ENCODE data around the gene FGF22.
"Not testable (repeated sequence)": the region's sequence is repeated elsewhere in the genome, so short reads cannot be mapped to it uniquely, and the experiment has no call there.

Gene FGF22

GRCh38 chr19:639253-640160 is at the start of gene FGF22:
FGF22 (plus strand) TSS chr19:639879; CDS start chr19:639926, 47 bp downstream.
- DNase-seq, result peak; percentile 92

DNA sequence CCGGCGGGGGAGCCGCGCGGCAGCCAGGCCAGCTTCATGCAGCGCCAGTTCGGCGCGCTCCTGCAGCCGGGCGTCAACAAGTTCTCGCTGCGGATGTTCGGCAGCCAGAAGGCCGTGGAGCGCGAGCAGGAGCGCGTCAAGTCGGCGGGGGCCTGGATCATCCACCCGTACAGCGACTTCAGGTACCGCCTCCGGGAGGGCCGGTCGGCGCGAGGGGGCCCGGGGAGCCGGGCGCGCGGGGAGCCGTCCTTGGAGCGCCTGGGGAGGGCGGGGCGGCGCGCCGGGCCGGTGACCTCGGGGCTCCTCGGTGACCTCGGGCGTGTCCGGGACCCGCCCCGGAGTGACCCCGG is 49.3 kb upstream of the FGF22 start:
- DNase-seq, result no peak

DNA sequence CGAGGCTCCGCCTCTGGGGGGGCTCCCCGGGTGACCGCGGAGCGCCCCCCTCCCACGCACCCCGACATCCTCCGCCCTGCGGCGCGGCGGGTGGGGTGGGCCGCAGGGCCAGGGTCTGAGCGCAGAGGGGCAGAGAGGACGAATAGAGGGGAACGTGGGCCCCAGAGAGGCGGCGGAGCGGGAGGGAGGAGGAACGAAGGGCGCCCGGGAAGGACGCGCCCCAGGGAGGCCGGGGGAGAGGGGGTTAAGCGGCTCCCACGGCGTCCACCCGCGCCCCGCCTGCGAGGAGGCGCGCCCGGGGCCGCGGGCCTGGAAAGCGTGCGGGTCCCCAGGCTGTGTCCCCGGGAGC is 49.0 kb upstream of the FGF22 start:
- DNase-seq, result no peak

DNA sequence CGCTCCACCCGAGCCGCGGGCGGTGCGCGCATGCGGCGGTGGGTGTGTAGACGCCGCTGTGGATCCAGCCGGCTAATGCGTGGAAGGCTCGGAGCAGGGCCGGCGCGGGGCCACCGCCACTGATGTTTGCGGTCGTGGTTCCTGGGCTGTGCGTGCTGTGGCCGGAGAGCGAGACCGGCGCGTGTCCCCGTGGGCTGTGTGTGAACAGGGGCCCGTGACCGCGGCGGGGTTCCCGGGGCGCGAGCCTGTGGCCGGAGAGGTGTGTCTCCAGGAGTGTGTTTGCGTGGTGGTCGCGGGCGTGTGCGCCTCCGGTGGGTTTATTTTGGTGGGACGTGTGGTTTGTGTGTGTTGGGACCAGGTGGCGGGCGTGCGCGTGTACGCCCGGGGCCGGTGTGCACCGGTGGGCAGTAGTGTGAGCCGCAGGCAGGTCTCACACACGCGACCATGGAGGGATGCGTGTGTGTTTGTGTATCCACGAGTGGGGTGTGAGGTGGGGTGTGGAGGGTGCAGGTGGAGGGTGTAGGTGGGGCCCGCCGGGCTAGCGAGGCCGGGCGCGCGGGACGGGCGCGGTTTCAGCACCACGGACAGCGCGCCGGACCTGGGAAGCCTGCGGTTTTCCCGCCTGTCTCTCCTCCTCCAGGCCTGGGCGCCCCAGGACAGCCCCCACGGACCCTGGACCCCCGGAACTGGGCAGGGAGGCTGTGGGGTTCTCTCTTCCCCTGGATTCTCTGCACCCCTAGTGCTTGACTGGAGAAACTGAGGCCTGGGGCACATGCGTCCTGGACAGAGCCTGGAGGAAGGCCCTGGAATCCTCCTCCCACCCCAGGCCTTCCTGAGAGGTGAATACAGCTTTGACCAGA is 48.4 kb upstream of the FGF22 start:
- DNase-seq, result no peak

DNA sequence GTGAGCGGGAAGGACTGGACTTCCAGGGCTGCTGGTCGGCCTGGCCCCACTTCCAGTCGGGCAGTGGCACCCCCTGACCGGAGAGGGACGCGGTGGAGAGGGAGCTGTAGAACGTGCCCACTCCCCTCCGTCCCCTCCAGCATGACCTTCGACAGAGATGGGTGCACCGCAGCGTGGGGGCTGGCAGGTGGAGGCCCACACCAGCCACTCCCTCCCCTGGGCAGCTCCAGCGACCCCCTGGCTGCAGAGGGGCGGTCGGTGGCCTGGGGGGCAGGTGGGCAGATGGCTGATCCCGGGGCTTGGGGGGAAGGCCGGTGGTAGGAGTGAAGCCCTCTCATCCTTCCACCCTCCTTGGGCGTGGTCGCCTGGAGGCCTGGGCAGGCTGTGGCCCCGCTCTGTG is 47.6 kb upstream of the FGF22 start:
- DNase-seq, result no peak

DNA sequence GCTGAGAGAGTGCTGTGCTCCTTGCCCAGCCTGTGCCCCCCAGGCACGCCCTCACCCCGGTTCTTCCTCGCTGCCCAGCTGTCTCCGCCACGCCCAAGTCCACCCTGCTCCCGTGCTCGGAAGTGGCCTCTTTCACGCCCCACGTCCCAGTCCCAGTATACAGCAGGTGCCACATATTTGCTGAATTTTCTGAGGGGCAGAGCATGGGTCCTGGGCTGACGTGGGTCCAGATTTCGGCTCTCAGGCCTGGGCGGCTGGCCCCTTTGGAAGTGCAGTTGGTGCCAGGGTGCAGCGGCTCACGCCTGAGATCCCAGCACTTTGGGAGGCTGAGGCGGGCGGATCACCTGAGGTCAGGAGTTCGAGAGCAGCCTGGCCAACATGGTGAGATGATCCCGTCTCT is 46.6 kb upstream of the FGF22 start:
- DNase-seq, result no peak

GRCh38 chr19:593505-593904 is 46.2 kb upstream of the FGF22 start:
- DNase-seq, result no peak

- no peak for DNase-seq
Observed at GRCh38 chr19:594265-594870, 45.3 kb upstream of the FGF22 start.

- no peak for DNase-seq
Observed at GRCh38 chr19:595326-596262, 44.1 kb upstream of the FGF22 start.

DNA sequence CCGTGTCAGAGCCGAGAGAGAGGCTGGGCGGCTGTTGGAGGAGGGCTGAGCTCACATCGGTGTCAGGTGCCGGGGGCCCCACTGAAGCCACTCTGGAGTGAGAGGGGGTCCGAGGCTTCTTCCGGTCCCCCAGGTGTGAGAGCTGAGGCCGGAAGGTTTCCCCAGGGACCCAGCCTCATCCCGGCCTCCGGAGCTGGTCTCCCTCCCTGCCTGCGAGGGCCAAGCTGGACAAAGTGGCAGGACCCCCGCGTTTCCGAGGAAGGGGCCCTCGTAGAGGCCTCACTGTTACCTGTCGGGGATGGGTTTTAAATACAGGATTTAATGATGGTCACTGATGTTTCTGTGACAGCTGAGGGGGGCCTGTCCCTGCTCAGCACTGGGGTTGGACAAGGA is 43.4 kb upstream of the FGF22 start:
- DNase-seq, result no peak

GRCh38 chr19:597406-598315 is 42.0 kb upstream of the FGF22 start:
- no peak for DNase-seq

- DNase-seq, result no peak
Observed at GRCh38 chr19:601310-601709, 38.4 kb upstream of the FGF22 start.

- DNase-seq, result no peak
Observed at GRCh38 chr19:601790-602189, 37.9 kb upstream of the FGF22 start.

DNA sequence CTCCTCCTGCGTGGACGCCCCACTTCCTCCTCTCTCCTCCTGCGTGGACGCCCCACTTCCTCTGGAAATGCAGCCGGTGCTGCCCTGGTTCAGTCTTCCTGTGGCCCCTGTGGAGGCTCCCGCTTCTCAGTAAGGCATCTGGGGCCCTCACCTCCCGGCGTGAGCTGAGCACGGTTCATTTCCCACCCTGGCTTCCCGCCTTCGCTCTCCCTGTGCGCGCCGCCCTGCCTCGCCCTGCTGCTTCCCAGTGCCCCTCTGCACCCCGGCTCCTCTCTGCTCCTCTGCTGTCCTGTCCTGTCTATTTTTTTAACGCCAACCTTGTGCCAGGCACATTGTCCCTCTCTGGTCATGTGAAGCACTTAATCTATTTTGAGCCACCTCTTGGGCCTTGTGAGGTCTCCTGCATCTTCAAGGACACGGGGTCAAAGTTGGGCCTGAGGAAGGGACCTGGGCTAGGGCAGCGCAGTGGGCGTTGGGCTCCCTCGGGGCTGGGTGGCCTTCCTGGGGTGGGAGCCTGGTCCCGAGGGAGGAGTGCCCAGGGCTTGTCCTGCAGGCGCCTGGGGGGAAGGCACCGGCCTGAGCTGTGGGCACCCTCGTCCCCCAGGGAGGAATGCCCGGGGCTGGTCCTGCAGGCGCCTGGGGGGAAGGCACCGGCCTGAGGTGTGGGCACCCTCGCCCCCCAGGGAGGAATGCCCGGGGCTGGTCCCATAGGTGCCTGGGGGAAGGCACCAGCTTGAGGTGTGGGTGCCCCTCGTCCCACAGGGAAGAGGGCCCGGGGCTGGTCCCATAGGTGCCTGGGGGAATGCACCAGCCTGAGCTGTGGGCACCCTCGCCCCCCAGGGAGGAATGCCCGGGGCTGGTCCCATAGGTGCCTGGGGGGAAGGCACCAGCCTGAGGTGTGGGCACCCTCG is 37.0 kb upstream of the FGF22 start:
- no peak for DNase-seq

- DNase-seq, result not testable (repeated sequence)
Observed at GRCh38 chr19:603302-603639, 36.4 kb upstream of the FGF22 start.

GRCh38 chr19:603779-604178 is 35.9 kb upstream of the FGF22 start:
- DNase-seq, result not testable (repeated sequence)

DNA sequence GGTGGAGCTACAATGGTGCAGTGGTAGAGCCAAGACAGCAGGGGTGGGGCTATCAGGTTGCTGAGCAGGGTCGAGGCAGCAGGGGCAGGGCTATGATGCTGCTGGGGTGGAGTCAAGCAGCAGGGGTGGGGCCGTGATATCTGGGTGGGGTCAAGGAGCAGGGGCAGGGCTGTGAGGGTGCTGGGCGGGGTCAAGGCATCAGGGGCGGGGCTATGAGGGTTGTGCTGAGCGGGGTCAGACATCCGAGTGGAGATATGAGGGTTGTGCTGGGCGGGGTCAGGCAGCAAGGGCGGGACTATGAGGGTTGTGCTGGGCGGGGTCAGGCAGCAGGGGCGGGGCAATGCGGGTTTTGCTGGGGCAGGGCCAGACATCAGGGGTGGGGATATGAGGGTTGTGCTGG is 35.3 kb upstream of the FGF22 start:
- DNase-seq, result no peak

DNA sequence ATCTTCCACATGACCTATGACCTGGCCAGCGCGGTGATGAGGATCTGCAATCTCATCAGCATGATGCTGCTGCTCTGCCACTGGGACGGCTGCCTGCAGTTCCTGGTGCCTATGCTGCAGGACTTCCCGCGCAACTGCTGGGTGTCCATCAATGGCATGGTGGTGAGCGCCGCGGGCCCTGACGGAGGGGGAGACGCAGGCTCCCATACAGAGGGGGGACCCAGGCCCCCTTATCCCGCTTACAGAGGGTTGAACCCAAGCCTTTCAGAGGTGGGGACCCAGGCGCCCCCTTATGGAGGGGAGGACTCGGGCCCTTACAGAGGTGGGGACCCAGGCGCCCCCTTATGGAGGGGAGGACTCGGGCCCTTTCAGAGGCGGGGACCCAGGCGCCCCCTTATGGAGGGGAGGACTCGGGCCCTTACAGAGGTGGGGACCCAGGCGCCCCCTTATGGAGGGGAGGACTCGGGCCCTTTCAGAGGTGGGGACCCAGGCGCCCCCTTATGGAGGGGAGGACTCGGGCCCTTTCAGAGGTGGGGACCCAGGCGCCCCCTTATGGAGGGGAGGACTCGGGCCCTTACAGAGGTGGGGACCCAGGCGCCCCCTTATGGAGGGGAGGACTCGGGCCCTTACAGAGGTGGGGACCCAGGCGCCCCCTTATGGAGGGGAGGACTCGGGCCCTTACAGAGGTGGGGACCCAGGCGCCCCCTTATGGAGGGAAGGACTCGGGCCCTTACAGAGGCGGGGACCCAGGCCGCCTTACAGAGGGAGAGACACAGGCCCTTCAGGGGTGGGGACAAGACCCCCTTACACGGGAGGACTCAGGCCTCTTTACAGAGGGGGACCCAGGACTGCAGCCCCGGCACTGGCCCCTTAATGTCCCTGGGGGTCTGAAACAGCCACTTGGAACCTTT is 34.4 kb upstream of the FGF22 start:
- not testable (repeated sequence) for DNase-seq
